GM12892 (cell line): ENCODE measurements around the gene CAPZA1.

Experiments
- POLR2A ChIP-seq: IDR thresholded peaks from 2 replicates; pipeline ENCODE4 v1.6.1; 2011; ENCODE audit warnings: low read depth, low read length, control low read depth
- POLR2AphosphoS5 ChIP-seq: IDR thresholded peaks from 2 replicates; pipeline ENCODE4 v1.6.1; 2011; ENCODE audit warnings: low read depth, low read length, control low read depth
- TAF1 ChIP-seq: IDR thresholded peaks from 2 replicates; pipeline ENCODE4 v1.6.1; 2011; ENCODE audit warnings: low read depth, mild to moderate bottlenecking, control low read depth, low read length, borderline replicate concordance

GRCh38 chr1:112633628-112634027 is 14.0 kb downstream of the CAPZA1 start:
- TF ChIP-seq POLR2A (no peak), TAF1 (no peak), POLR2AphosphoS5 (no peak)
